Measurements from ENCODE around the gene TRPV2. TPM values are rescaled to one million over a fixed set of nuclear protein-coding genes. Genes with fewer than 3 reads are reported as not detected.
"Not testable (repeated sequence)": the region's sequence is repeated elsewhere in the genome, so short reads cannot be mapped to it uniquely, and the experiment has no call there.

The TRPV2 gene
- total RNA-seq, 1 donor from 2014 or later, result 8.4 TPM

- Histone ChIP-seq H3K4me1 (ENCODE audit: control insufficient read depth in 3 of 3, insufficient read depth in 3 of 3, low read length in 3 of 3) (peaks cover 25 to 42% (median 29%) of the 10 kb centered on the region in 3 donors), H3K27ac (ENCODE audit: low read depth, low read length) (peak overlapping the region; percentile 36), H3K27me3 (ENCODE audit: control insufficient read depth in 3 of 3, insufficient read depth in 3 of 3, low read length in 3 of 3) (no peaks in the 10 kb centered on the region), H3K9me3 (ENCODE audit: control insufficient read depth in 3 of 3, low read length in 3 of 3) (no peaks in the 10 kb centered on the region), H3K36me3 (ENCODE audit: control insufficient read depth in 3 of 3, insufficient read depth in 3 of 3, low read length in 3 of 3) (peaks cover 9 to 14% (median 11%) of the 10 kb centered on the region in 3 donors), H3K9ac (ENCODE audit: low read depth in 1 of 3, low read length in 3 of 3) (peak overlapping the region in 2 of 3 donors; percentile 12 to 20), H3K4me3 (ENCODE audit: low read length in 3 of 3) (peak overlapping the region in 1 of 3 donors; percentile 50)
Measured at GRCh38 chr17:16383772-16384287, 31.5 kb upstream of the TRPV2 start.

DNA sequence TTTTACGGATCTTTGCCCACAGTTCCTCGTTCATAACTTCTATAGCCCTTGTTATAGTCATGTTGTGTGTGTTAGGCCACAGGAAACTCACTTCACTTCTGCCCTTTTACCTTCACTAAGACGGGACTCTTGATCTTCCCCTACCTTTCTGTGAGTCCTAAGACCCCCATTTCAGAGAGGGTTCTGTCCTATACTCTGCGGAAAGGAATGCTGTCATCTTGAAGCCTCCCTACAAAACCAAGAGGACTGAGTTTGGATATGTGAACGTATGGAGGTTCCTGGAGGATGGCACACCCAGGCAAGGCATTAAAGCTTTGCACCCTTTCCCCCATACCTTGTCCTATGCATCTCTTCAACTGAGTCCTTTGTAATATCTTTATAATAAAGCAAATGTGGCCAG, 30.8 kb upstream of the TRPV2 start:
- Histone ChIP-seq H3K27me3 (ENCODE audit: control insufficient read depth in 3 of 3, insufficient read depth in 3 of 3, low read length in 3 of 3) (no peaks in the 10 kb centered on the region), H3K27ac (ENCODE audit: low read depth, low read length) (peak overlapping the region; percentile 36), H3K9me3 (ENCODE audit: control insufficient read depth in 3 of 3, low read length in 3 of 3) (no peaks in the 10 kb centered on the region), H3K9ac (ENCODE audit: low read depth in 1 of 3, low read length in 3 of 3) (no peak overlapping the region), H3K36me3 (ENCODE audit: control insufficient read depth in 3 of 3, insufficient read depth in 3 of 3, low read length in 3 of 3) (peaks cover 9 to 14% (median 11%) of the 10 kb centered on the region in 3 donors), H3K4me3 (ENCODE audit: low read length in 3 of 3) (peak overlapping the region in 1 of 3 donors; percentile 12), H3K4me1 (ENCODE audit: control insufficient read depth in 3 of 3, insufficient read depth in 3 of 3, low read length in 3 of 3) (peaks cover 25 to 40% (median 29%) of the 10 kb centered on the region in 3 donors)

DNA sequence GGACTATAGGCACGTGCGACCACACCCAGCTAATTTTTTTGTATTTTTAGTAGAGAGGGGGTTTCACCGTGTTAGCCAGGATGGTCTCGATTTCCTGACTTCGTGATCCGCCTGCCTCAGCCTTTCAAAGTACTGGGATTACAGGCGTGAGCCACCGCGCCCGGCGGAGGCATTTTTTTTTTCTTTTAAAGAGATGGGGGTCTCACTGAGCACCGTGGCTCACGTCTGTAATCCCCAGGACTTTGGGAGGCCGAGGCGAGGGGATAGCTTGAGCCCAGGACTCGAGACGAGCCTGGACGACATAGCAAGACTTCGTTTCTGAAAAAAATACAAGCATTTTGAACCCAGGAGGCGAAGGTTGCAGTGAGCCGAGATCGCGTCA, 29.3 kb upstream of the TRPV2 start:
- H3K27ac ChIP-seq (ENCODE audit: low read depth, low read length); H3K27me3 ChIP-seq (ENCODE audit: control insufficient read depth in 3 of 3, insufficient read depth in 3 of 3, low read length in 3 of 3); H3K9me3 ChIP-seq (ENCODE audit: control insufficient read depth in 3 of 3, low read length in 3 of 3): not testable (repeated sequence)
- H3K4me1 ChIP-seq (ENCODE audit: control insufficient read depth in 3 of 3, insufficient read depth in 3 of 3, low read length in 3 of 3), result peaks cover 25 to 40% (median 29%) of the 10 kb centered on the region in 3 donors
- peak overlapping the region in 2 of 3 donors; percentile 59 to 67 for H3K4me3 ChIP-seq (ENCODE audit: low read length in 3 of 3)
- H3K36me3 ChIP-seq (ENCODE audit: control insufficient read depth in 3 of 3, insufficient read depth in 3 of 3, low read length in 3 of 3), result peaks cover 9 to 14% (median 11%) of the 10 kb centered on the region in 3 donors
- peak overlapping the region in 1 of 3 donors; percentile 62 for H3K9ac ChIP-seq (ENCODE audit: low read depth in 1 of 3, low read length in 3 of 3)

- Histone ChIP-seq H3K27me3 (ENCODE audit: control insufficient read depth in 3 of 3, insufficient read depth in 3 of 3, low read length in 3 of 3) (no peaks in the 10 kb centered on the region), H3K9ac (ENCODE audit: low read depth in 1 of 3, low read length in 3 of 3) (no peak overlapping the region)
Measured at GRCh38 chr17:16391451-16391850, 23.9 kb upstream of the TRPV2 start.

DNA sequence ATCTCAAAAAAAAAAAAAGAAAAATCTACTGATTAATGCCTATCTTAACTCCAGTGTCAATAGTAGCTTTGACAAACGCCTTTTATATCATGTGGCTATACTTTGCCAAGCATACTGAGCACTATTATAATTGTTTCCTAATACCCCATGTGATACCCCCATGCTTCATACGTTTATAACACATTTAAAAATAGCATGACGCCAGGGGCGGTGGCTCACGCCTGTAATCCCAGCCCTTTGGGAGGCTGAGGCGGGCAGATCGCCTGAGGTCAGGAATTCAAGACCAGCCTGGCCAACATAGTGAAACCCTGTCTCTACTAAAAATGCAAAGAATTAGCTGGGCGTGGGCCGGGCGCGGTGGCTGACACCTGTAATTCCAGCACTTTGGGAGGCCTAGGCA, 22.9 kb upstream of the TRPV2 start:
- not testable (repeated sequence) for H3K4me3 ChIP-seq (ENCODE audit: low read length in 3 of 3); H3K27me3 ChIP-seq (ENCODE audit: control insufficient read depth in 3 of 3, insufficient read depth in 3 of 3, low read length in 3 of 3); H3K36me3 ChIP-seq (ENCODE audit: control insufficient read depth in 3 of 3, insufficient read depth in 3 of 3, low read length in 3 of 3); H3K9me3 ChIP-seq (ENCODE audit: control insufficient read depth in 3 of 3, low read length in 3 of 3); H3K9ac ChIP-seq (ENCODE audit: low read depth in 1 of 3, low read length in 3 of 3); H3K27ac ChIP-seq (ENCODE audit: low read depth, low read length)
- H3K4me1 ChIP-seq (ENCODE audit: control insufficient read depth in 3 of 3, insufficient read depth in 3 of 3, low read length in 3 of 3), result peaks cover 7 to 12% (median 8%) of the 10 kb centered on the region in 3 donors

More at GRCh38 chr17:16391451-16391850, 23.9 kb upstream of the TRPV2 start:
- Histone ChIP-seq H3K9me3 (ENCODE audit: control insufficient read depth in 3 of 3, low read length in 3 of 3) (no peaks in the 10 kb centered on the region), H3K4me1 (ENCODE audit: control insufficient read depth in 3 of 3, insufficient read depth in 3 of 3, low read length in 3 of 3) (peaks cover 4 to 7% (median 6%) of the 10 kb centered on the region in 3 donors), H3K4me3 (ENCODE audit: low read length in 3 of 3) (no peak overlapping the region), H3K27ac (ENCODE audit: low read depth, low read length) (no peak overlapping the region), H3K36me3 (ENCODE audit: control insufficient read depth in 3 of 3, insufficient read depth in 3 of 3, low read length in 3 of 3) (no peaks in the 10 kb centered on the region)

GRCh38 chr17:16395887-16396286, 19.5 kb upstream of the TRPV2 start:
- Histone ChIP-seq H3K27ac (ENCODE audit: low read depth, low read length) (peak overlapping the region; percentile 88), H3K4me1 (ENCODE audit: control insufficient read depth in 3 of 3, insufficient read depth in 3 of 3, low read length in 3 of 3) (peaks cover 7 to 16% (median 8%) of the 10 kb centered on the region in 3 donors), H3K9ac (ENCODE audit: low read depth in 1 of 3, low read length in 3 of 3) (peak overlapping the region in 2 of 3 donors; percentile 12 to 50)
- H3K4me3 ChIP-seq (ENCODE audit: low read length in 3 of 3); H3K27me3 ChIP-seq (ENCODE audit: control insufficient read depth in 3 of 3, insufficient read depth in 3 of 3, low read length in 3 of 3); H3K9me3 ChIP-seq (ENCODE audit: control insufficient read depth in 3 of 3, low read length in 3 of 3); H3K36me3 ChIP-seq (ENCODE audit: control insufficient read depth in 3 of 3, insufficient read depth in 3 of 3, low read length in 3 of 3): not testable (repeated sequence)

- not testable (repeated sequence) for H3K9me3 ChIP-seq (ENCODE audit: control insufficient read depth in 3 of 3, low read length in 3 of 3); H3K4me3 ChIP-seq (ENCODE audit: low read length in 3 of 3); H3K27me3 ChIP-seq (ENCODE audit: control insufficient read depth in 3 of 3, insufficient read depth in 3 of 3, low read length in 3 of 3); H3K36me3 ChIP-seq (ENCODE audit: control insufficient read depth in 3 of 3, insufficient read depth in 3 of 3, low read length in 3 of 3)
- peak overlapping the region; percentile 88 for H3K27ac ChIP-seq (ENCODE audit: low read depth, low read length)
- H3K9ac ChIP-seq (ENCODE audit: low read depth in 1 of 3, low read length in 3 of 3), result peak overlapping the region in 2 of 3 donors; percentile 12 to 50
- peaks cover 7 to 16% (median 8%) of the 10 kb centered on the region in 3 donors for H3K4me1 ChIP-seq (ENCODE audit: control insufficient read depth in 3 of 3, insufficient read depth in 3 of 3, low read length in 3 of 3)
Measured at GRCh38 chr17:16396693-16397092, 18.7 kb upstream of the TRPV2 start.

DNA sequence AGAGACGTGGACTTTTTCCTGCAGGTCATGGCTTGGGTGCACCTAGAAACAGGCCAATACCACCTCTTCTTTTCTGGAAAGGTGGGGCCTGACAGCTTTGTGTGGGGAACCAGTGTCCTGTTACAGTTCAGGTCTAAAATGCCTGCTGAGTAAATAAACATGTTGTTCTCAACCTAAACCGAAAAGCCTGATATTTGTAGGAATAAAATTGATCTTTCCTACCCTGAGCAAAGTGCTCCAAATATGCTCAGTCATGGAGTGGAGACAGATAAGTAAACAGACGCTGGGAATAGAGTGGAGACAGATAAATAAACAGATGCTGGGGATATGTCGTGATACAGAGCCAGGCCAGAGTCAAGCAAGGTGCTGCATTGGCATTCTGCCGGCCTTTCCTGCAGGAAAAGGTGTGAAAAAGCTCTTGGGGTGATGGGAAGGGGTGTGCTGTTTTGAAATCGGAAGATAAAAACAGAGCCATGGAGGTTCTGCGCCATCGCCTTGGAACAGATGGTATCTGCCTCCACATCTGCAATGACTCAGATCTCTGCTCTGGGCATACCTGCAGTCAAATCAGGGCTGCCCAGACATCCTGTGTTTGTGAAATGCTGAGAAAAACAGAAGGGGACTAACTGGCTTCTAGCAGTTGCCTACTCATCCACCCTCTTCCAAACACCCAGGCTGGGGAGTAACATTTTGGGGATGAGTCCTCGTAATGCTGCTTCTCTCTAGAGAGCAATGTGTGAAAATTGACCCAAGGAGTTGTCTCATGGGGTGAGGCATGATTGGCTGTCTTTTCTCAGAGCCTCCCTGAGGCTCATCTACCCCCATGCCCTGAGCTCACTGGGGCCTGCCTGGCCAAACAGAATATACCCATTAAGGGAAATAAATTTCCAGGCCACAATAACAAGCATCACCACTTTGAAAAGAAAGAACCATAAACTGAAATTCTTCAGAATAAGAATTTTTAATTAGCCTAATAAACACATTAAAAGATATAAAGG, 16.8 kb upstream of the TRPV2 start:
- H3K36me3 ChIP-seq (ENCODE audit: control insufficient read depth in 3 of 3, insufficient read depth in 3 of 3, low read length in 3 of 3), result no peaks in the 10 kb centered on the region
- peak overlapping the region in 1 of 3 donors; percentile 14 for H3K9ac ChIP-seq (ENCODE audit: low read depth in 1 of 3, low read length in 3 of 3)
- peak overlapping the region; percentile 88 for H3K27ac ChIP-seq (ENCODE audit: low read depth, low read length)
- H3K27me3 ChIP-seq (ENCODE audit: control insufficient read depth in 3 of 3, insufficient read depth in 3 of 3, low read length in 3 of 3), result no peaks in the 10 kb centered on the region
- peaks cover 7 to 16% (median 8%) of the 10 kb centered on the region in 3 donors for H3K4me1 ChIP-seq (ENCODE audit: control insufficient read depth in 3 of 3, insufficient read depth in 3 of 3, low read length in 3 of 3)
- H3K4me3 ChIP-seq (ENCODE audit: low read length in 3 of 3), result peak overlapping the region in 1 of 3 donors; percentile 46
- H3K9me3 ChIP-seq (ENCODE audit: control insufficient read depth in 3 of 3, low read length in 3 of 3), result no peaks in the 10 kb centered on the region

DNA sequence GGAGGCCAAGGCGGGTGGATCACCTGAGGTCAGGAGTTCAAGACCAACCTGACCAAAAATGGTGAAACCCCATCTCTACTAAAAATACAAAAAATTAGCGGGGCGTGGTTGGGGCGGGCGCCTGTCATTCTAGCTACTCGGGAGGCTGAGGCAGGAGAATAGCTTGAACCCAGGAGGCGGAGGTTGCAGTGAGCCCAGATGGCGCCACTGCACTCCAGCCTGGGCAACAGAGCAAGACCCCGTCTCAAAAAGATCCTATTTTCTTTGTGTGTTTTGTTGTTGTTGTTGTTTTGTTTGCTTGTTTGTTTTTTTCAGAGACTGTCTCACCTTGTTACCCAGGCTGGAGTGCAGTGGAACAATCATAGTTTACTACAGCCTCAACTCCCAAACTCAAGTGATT, 11.5 kb upstream of the TRPV2 start:
- not testable (repeated sequence) for H3K36me3 ChIP-seq (ENCODE audit: control insufficient read depth in 3 of 3, insufficient read depth in 3 of 3, low read length in 3 of 3); H3K4me3 ChIP-seq (ENCODE audit: low read length in 3 of 3); H3K9ac ChIP-seq (ENCODE audit: low read depth in 1 of 3, low read length in 3 of 3); H3K9me3 ChIP-seq (ENCODE audit: control insufficient read depth in 3 of 3, low read length in 3 of 3); H3K27me3 ChIP-seq (ENCODE audit: control insufficient read depth in 3 of 3, insufficient read depth in 3 of 3, low read length in 3 of 3); H3K4me1 ChIP-seq (ENCODE audit: control insufficient read depth in 3 of 3, insufficient read depth in 3 of 3, low read length in 3 of 3); H3K27ac ChIP-seq (ENCODE audit: low read depth, low read length)
